ENCODE data around the gene CORO2A. TPM values are rescaled to one million over a fixed set of nuclear protein-coding genes. Genes with fewer than 3 reads are reported as not detected.

Gene CORO2A
- total RNA-seq, 1 donor from 2014 or later, result 6.0 TPM

- peaks cover 15% of the 10 kb centered on the region for H3K4me1 Mint-ChIP-seq (ENCODE audit: low read depth)
- peaks cover 9% of the 10 kb centered on the region for H3K36me3 Mint-ChIP-seq (ENCODE audit: insufficient read depth)
- H3K27me3 Mint-ChIP-seq, result no peaks in the 10 kb centered on the region
- H3K4me3 Mint-ChIP-seq (ENCODE audit: low read depth), result no peak overlapping the region
- no peak for DNase-seq (ENCODE audit: low spot score, unreplicated experiment)
- no peak for TF ChIP-seq CTCF (IDR thresholded peaks at IDR 0.05; ENCODE audit: unreplicated experiment)
- H3K27ac Mint-ChIP-seq, result peak overlapping the region; percentile 13
- H3K9me3 Mint-ChIP-seq (ENCODE audit: low read depth), result no peaks in the 10 kb centered on the region
Observed at GRCh38 chr9:98075332-98075805, 117.1 kb downstream of the CORO2A start.

- peak; percentile 92 for TF ChIP-seq CTCF (IDR thresholded peaks at IDR 0.05; ENCODE audit: unreplicated experiment)
- Mint-ChIP-seq H3K9me3 (ENCODE audit: low read depth) (no peaks in the 10 kb centered on the region), H3K4me3 (ENCODE audit: low read depth) (no peak overlapping the region), H3K4me1 (ENCODE audit: low read depth) (peaks cover 15% of the 10 kb centered on the region), H3K36me3 (ENCODE audit: insufficient read depth) (peaks cover 9% of the 10 kb centered on the region), H3K27me3 (no peaks in the 10 kb centered on the region), H3K27ac (peak overlapping the region; percentile 41)
- DNase-seq (ENCODE audit: low spot score, unreplicated experiment), result peak; percentile 65
Observed at GRCh38 chr9:98074115-98074990, 118.1 kb downstream of the CORO2A start.

GRCh38 chr9:98071737-98072136 is 120.7 kb downstream of the CORO2A start:
- H3K4me3 Mint-ChIP-seq (ENCODE audit: low read depth), result no peak overlapping the region

More at GRCh38 chr9:98071737-98072136, 120.7 kb downstream of the CORO2A start:
- Mint-ChIP-seq H3K36me3 (ENCODE audit: insufficient read depth) (peaks cover 5% of the 10 kb centered on the region), H3K4me1 (ENCODE audit: low read depth) (peaks cover 15% of the 10 kb centered on the region), H3K9me3 (ENCODE audit: low read depth) (no peaks in the 10 kb centered on the region), H3K27ac (no peak overlapping the region), H3K27me3 (no peaks in the 10 kb centered on the region)
- TF ChIP-seq CTCF (IDR thresholded peaks at IDR 0.05; ENCODE audit: unreplicated experiment), result no peak
- DNase-seq (ENCODE audit: low spot score, unreplicated experiment), result no peak

Small RNA genes lying within 50 kb of the gene (microRNA-seq; reads per million reads assigned to microRNA genes)
- not detected for gene MIR6854 (ENCODE audit: borderline number of aligned reads, unreplicated experiment)

Other genes with a start within 250 kb of the CORO2A start
- gene ANP32B, start 209.3 kb downstream of the CORO2A start, total RNA-seq, result 153 and 156 TPM in 2 replicates
- 31.9 and 33.8 TPM in 2 replicates for gene NANS, start 135.9 kb downstream of the CORO2A start, total RNA-seq
- gene TRIM14, start 73.4 kb downstream of the CORO2A start, total RNA-seq, result 2.9 and 3.1 TPM in 2 replicates
- 8.4 and 8.5 TPM in 2 replicates for gene TBC1D2, start 63.0 kb upstream of the CORO2A start, total RNA-seq